Epidermal melanocyte (primary cell): Measurements from ENCODE around the gene PRPH.
A peak's percentile ranks its signal among the peaks of the same experiment; 100 is the strongest.
"Not testable (repeated sequence)": the region's sequence is repeated elsewhere in the genome, so short reads cannot be mapped to it uniquely, and the experiment has no call there.

ENCODE experiments used
- DNase-seq: peaks from one replicate; pipeline ENCODE4 v3.0.0; 2011; ENCODE audit warnings: low spot score; ENCODE audit not compliant: insufficient read length

PRPH gene

DNA sequence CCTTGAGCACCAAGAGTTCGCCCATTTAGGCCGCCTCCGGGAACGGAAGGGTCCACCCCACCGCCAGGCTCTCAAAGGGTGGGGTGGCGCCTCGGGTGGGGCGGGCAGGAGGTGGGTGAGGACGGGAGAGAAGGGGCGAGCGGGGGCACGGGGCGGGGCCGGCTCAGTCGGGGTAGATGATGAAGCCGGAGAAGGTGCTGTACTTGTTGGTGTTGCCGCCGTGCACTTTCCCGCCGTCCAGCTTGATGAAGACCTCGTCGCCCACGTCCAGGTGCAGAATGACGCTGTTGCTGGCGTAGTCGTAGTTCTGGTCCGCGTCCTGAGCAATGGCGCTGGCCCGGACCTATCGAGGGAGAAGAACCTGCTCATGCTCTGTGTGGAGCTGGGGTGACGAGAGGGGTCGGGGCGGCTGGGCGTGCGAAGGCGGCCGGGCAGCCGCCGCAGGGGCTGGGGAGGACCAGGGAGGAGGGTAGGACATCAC lies 38.0 kb downstream of the PRPH start:
- DNase-seq, result no peak

DNA sequence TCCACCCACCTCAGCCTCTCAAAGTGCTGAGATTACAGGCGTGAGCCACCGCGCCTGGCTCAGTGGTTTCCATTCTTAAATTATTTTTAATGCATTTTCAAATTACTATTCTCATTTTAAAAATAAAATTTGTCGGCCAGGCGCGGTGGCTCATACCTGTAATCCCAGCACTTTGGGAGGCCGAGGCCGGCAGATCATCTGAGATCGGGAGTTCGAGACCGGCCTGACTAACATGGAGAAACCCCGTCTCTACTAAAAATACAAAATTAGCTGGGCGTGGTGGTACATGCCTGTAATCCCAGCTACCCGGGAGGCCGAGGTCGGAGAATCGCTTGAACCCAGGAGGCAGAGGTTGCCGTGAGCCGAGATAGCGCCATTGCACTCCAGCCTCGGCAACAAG lies 38.8 kb downstream of the PRPH start:
- DNase-seq, result not testable (repeated sequence)

DNA sequence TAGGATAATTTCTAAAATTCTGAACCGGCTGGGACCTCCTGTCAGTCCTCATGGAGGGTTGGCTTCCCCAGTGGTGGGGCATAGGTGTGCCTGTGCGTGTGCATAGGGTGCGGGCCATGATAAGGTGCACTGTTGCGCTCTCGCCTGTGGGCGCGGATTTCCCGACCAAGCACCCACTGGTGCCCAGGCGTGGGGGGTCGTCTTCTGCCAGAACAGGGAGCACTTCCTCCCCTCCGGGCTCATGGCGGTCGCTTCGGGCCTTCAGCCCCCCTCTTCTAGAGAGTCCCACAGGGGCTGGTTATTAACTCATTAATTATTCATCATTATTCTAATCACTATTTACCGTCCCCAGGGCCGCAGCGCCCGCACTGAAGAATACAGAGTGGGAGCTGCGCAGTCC lies 39.3 kb downstream of the PRPH start:
- DNase-seq, result no peak

DNA sequence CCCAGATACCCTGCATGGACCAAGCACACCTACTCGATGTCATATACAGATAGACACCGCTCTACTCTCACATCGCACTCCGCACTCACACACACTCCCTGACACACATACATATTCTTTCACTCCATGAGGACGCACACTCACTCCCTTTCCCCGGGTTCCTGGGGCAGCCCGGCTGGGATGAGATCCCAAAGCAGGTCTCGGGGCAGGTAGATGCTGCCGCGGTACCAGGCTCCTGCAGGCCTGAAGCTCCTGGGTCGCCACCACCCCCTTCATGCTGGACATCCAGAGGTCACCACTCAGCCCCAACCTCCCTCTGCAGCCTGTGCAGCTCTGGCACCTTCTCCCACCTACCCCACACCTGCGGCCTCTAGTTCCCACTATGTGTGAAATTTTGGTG lies 39.7 kb downstream of the PRPH start:
- DNase-seq, result no peak

DNA sequence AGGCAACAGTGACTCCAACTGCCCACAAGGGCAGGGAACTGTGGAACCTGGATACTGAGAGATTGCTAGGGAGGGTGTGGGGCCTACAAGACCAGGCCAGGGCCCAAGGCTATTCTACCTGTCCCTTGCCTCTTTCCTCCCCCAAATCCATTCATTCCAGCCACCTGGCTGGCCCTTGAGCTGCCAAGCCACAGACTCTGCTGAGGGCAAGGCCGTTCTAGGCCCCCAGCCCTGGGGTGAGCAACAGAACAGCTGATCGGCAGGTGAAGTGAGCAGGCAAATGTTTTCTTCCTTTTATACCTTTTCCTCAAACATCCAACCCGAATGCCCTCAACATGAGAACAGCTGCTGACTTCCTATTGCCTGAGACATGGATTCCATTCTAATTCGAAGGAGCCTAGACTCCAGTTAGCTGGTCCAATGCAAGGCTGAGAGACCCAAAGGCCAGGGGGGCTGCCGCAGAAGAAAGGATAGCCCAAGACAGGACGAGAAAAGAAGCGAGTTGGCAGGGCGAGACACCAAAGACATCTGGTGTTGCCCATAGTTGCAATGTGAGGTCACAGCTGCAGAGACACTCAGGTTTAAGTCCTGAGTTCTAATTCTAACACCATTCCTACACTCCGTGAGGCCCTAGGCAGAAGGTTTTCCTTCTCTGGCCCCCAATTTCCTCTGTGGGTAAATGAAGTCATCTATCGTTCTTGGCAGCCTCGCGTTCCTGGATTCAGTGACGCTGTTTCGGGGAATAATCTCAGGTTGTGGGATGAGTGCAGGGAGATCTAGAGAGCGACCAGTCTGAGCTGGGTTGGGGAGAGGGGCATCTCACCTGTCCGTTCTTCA lies 40.4 kb downstream of the PRPH start:
- DNase-seq, result no peak

DNA sequence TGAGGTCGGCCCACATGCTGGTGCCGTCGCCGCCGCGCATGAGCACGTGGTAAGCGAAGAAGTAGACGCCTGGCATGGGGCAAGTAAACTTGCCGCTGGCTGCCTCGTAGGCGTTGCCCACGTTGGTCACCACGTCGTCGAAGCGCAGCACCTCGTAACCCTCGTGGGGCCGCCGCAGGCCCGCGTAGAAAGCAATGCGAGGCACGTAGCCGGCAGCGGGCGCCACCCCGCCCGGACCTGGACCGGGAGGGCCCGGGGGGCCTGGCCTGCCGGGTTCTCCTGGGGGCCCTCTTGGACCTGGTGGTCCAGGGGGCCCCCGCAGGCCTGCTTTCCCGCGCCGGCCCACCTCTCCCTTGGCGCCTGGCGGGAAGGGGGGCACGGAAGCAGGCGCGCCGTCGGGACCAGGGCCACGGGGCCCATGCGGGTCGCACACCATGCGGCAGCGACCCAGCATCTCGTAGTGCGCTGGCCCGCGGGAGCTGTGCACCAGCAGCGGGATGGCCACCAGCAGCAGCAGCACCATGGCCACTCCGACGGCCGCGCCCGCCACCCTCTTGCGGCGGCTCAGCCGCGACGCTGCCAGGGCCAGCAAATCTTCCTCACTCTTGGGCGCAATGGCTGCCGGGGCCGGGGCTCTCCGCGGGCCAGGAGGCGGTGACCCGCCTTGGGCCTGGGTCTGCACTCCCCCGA lies 41.2 kb downstream of the PRPH start:
- no peak for DNase-seq

DNA sequence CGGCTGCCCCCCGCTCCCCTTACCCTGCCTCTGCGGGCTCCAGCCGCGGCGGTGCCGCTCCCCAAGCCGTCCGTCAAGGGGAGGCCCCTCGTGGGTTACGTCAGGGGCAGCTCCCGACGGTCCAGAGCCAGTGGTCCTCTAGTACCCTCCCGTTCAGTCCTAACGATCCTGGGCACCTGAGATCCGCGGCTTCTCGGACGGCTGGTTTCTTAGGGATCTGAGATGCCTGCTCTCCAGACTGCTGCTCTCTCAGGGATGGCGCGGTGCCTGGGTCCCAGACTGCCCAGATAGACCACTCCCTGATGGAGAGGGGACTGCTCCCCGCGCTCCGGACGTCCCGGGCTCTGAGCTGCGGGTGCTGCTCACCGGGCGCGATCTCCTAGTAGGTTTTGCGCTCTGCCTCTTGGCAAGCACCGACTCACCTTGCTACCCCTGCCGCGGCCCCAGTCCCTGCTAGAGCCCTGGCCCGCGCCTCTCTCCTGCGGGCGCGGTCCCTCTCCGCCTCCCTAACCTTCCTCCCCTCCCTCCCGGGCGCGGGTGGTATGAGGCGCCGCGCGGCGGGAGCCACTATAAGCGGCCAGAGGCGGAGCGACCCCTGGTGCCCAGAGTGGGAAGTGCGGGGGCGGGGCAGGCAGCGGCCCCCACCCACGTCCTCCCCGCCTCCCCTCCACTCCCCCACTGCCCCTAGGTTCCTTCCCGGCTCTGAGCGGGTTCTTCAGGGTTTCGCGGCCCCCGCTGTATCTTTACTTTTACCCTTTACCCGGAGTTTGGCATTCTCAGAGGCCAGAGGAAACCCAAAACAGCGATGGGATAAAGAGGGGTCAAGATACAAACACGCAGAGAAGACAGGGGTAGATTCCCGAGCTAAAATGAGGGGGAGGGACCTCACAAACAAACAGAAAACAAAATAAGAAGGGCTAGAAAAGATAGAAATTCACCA lies 42.0 kb downstream of the PRPH start, which contains the start of gene C1QL4:
Gene C1QL4 (minus strand): TSS at position 544 of the 940 bp plus-strand sequence. CDS start 711 bp downstream, outside the sequence.
- peak; percentile 87 for DNase-seq

DNA sequence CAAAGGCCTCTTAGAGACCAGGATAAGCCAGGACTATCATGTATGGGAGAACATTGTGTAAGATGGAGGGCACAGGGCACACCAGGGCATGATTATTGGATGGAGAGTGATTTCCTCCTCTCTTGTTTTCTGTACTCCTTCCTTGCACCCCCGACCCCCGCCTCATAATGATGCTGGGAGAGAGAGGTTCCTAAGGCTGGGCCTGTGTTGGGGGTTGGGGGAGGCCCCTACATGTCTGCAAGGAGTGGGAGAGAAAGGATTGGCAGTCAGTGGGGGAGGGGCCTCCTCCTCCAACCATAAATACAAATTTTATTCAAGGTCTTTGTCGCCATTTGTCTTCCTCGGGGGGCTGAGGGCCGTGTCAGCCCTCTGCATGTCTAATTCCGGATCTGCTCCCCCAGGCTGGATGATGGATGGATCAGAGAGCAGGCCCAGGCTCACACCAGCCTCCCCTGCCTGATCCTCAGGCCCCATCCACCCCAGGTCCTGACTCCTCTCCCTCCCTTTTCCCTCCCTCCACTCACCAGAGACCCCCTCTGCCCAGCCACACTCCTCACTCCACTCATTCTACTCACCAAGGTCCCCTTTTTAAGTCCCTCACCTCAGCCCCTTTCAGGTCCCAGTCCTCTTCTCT lies 44.0 kb downstream of the PRPH start:
- no peak for DNase-seq

DNA sequence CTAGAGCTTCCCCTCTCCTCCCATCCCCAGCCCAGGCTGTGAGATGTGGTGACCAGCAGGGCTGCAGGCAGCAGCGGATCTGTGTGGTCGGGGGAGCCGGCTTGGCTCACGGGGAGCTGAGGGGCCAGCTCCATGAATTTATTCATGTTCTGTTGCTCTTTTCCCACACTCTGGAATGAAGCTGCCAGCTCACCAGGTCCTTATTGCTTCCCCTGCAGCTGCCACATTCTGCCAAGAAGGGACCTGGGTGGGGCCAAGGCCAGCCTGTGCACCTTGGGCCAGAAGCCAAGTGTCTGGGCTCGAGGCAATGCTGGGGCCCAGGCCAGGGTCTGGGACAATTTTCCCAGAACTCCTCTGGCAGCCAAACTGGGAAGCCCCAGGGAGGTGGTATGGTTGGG lies 44.5 kb downstream of the PRPH start:
- DNase-seq, result no peak

DNA sequence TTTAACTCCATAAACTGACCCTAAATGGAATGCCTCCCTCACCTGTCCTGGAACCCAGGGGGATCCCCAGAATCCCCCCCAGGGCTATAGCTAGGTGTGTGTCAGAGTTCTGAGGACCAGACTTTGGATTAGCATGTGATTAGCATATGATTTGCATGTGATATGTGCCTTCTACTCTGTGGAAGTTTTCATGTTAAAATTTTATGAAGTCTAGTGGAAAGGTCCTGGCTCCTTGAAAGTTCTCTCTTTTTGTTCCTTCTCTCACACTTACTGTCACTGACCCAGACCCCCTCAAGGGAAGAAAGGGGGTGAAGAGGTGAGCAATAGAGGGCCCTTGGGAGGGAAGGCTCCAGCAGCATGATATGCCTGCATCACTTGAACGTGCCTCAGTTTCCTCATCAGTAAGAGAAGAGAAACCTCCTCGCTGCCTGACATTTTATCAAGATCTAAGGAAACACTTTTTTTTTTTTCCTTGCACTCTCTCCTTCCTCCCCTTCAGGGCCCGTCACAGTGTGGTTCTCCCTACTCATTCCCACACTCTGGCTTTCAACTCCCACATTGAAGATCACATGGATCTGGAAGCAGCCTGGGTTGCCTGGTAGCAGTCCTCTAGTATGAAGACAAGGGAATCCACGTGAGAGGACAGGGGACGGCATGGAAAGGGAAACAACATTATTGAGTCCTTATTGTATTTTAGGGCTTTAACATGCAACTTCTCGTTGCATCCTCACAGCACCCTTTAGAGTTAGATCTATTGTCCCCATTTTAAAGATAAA lies 45.3 kb downstream of the PRPH start:
- no peak for DNase-seq

DNA sequence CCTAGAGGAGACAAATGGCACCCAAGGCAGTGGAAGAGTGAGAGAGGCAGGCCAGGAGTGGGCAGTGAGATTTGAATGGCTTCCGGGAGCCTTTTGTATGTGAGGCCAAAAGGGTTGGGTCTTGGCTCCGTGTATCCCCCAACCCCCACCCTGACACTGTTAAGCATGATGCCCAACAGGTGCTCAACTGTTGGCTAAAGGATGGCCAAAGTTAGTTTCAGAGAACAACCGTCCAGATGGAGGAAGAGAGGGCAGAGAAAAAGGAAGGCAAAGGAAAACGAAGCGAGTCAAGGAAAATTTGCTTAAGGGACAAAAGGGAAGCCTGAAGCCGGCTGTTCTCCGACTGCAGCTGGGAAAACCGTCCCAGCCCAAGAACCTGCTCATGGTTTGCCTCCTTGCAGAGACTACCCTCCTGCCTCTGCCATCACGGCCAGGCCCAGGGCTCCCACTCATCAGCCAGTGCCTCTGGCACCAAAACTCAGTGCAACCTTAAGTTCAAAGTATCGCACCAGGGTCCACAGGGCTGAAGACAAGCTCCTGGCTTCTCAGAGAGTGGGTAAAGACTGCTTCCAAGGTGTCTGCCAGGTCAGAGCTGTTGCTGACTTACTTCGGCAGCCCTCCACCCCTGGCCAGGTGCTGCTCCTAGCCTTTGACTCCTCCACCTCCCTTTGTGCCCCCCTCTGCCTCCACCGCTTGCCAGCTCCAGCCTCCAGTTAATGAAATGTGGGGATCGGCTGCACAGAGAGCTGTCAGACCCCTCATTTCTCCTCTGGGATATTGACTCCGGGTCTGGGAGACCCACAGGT lies 46.2 kb downstream of the PRPH start:
- no peak for DNase-seq

DNA sequence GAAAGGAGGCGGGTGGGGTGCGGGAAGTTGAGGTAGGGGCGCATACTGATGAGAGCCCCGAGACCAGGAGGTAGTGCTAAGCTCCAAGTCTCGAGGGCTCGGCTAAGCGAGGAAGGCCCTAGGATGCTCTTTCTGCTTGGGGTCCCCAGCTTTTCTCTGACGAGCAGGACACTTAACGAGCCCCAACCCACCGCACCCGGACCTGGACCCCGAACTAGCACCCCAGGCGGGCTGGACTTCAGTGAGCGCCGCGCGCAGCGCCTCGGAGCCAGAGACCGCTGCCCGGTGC lies 46.8 kb downstream of the PRPH start:
- DNase-seq, result no peak

DNA sequence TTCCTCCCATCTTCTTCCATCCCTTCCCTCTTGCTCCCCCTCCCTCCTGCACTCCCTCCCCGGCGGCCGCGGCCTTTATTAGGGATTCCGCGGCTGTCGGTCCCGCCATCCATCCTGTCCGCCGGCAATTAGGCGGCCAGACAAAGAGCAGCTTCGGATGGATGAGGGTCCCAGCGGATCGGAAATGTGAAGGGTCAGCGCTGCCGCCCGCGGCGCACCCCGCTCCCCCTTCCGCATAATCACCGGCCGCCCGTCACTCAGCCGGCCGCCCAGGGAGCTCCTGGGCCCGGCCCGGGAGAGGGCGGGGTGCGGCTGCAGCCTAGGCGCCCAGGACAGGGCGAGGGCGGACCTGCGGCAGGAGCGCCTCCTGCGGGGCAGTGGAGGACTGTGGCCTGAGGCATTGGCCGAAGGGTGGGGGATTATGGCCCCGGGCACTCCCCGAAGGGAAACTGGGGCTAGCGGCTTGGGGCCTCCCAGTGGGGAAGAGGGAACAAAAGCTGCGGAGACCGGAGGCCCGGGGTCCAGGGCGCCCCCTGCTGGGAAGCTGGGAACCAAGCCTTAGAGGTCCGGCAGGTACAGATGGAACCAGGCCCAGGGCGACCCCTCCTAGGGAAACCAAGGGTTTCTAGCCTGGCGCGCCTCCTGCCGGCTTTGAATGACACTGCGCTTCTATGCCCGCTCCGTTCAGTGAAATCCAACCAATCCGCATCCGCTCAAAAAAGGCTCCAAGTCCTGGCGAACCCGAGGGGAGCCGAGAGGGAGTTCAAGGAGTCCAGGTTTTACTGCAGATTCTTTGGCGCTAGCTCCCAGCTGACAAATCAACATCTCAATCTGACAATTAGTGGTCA lies 47.3 kb downstream of the PRPH start:
- DNase-seq, result peak; percentile 74

DNA sequence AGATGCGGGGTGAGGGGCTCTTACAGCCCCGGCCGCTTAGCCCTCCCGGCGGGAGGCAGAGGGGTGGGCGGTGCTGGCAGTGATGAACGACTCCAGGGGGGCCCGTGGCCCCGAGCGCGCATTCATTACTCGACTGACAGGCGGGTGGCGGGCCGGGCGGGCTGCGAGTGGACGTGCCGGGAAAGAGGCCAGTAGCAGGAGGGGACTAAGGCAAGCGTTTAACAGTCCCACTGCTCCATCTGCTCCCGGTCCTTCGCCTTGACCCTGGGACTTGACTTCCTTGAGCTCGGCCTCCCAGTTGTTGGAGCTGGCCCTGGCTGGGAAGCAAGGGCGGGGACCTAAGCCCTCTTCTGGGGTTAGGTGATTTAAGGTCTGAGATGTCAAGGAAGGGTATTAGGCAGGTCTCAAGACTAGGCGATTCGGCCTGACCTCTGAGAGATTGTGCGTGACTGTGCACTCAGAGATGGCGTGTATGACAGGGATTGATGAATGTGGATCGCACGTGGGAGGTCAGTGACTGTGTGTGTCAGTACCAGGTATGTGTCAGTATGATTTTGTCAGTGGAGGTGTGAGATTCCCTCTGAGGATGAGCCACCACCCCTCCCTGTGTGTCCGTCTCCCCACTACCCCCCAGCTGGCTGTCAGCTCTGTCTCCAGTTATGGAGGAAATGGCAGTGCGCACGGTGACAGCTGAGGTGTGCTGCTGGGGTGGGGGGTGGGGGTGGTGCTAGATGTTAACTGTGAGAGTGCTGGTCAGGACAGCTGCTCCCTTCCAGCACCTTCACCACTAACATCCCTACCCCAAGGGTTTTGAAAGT lies 48.2 kb downstream of the PRPH start:
- no peak for DNase-seq

DNA sequence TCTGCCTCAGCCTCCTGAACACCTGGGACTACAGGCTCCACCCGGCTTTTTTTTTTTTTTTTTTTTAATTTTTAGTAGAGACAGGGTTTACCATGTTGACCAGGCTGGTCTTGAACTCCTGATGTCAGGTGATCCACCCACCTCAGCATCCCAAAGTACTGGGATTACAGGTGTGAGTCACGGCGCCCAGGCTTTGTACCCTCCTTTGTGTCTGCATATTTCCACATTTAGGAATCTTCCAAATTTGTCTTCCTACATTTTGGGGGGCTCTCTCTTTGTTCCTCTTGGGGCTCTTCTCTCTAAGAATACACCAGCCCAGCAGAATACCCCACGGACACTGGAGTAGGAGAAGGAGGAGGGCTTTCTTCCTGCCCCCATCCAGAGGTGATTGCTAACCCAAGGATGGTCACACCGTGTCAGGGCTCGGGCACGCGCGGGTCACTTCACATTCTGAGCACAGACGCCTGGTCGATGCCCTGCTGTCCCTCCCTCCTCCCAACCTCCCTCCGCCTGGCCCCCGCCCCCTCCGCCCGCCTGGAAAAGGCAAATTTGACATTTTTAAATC lies 49.6 kb downstream of the PRPH start:
- DNase-seq, result no peak

DNA sequence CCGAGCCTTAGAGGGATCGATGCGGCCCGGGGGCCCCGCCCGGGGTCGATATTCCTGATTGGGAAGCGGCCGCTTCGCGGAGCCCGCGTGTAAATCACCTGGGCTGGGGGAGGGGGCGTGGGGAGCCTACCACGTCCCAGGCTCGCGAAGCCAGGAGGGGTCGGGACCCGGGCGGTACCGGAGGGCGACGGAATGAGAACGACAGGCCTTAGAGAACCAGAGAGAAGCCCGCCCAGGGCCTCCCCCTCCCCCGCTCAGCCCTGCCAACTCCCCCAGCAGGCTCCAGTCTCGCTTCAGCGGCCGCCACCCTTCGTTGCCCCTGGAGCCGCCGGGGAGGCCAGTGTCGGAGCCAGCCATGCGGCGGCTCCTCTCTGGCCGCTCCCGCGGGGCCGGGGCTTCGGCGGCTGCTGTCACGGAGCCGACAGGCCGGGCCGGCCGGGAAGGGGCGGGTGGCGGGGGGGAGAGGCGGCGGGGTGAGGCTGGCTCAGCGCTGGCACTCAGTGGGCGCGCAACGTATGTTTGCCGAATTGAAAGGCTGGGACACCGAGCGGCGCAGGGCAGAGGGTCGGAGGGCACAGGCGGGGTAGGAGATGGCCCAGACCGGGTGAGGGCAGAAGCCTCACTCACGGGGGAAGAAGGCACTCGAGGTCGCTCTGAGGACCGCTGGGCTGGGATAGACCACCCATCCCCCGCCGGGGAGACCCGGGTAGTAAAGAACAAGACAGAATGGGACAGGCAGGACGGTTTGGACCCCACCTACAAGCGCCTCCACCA lies 50.3 kb downstream of the PRPH start:
- DNase-seq, result no peak
